ENCODE measurements around the gene NTN5. TPM values are rescaled to one million over a fixed set of nuclear protein-coding genes. Genes with fewer than 3 reads are reported as not detected.

The NTN5 gene
- total and polyA plus RNA-seq, 2 of the 4 experiments (the other 2 are of a cell fraction), result 0.19 TPM; not detected in 1

GRCh38 chr19:48618916-48619691 is 53.7 kb downstream of the NTN5 start, which contains the start of the genes RPL18 and SPHK2:
Gene RPL18, minus strand, starts transcription at chr19:48619178. Its CDS starts 35 bp downstream, at chr19:48619143.
Gene SPHK2, plus strand, starts transcription at chr19:48619506. Its CDS starts 1,009 bp downstream, at chr19:48620515.
- peaks cover 16 to 59% of the 10 kb centered on the region in 2 experiments; a peak in 3 of 4 replicates for H3K79me1 ChIP-seq (ENCODE audit: low read depth in 1 of 2, low read length in 2 of 2)
- intact Hi-C loops (cut with micrococcal nuclease) (no loop called here), in situ Hi-C loops (cut with MboI; ENCODE audit: low sequenced_read_pairs) (no loop called here), dilution Hi-C loops (cut with HindIII; ENCODE audit: low sequenced_read_pairs, unreplicated experiment) (no loop called here)
- no peaks in the 10 kb centered on the region for H3K9me3 ChIP-seq (ENCODE audit: control insufficient read depth, insufficient read depth, low read length)
- DNase-seq (peak; percentile 100), ATAC-seq (ENCODE audit: low read depth) (peak; percentile 83)
- peak within 1 kb of the TSS; percentile 86 for H2BK5ac ChIP-seq (ENCODE audit: low read depth, low read length, poor library complexity, severe bottlenecking)
- peak within 1 kb of the TSS; percentile 96 for H3K4ac ChIP-seq (ENCODE audit: low read depth, low read length)
- peak within 1 kb of the TSS; percentile 77 for H3K27ac ChIP-seq (ENCODE audit: insufficient read depth, low read length)
- H4K8ac ChIP-seq (ENCODE audit: low read depth in 2 of 2, low read length in 2 of 2), result peak within 1 kb of the TSS; percentile 85 to 97
- peak within 1 kb of the TSS; percentile 98 for H2AK9ac ChIP-seq (replicated peaks; ENCODE audit: low read depth, low read length, poor library complexity)
- peaks cover 28% of the 10 kb centered on the region for H3K36me3 ChIP-seq (ENCODE audit: control insufficient read depth, insufficient read depth, low read length)
- POLR2A ChIA-PET (ENCODE audit: unreplicated experiment), result interaction anchor here (0.6 to 0.9 kb wide), 3 partner anchors 13 to 1027 kb away, joined by 3 to 4 read pairs (median 3); partner anchors contain the start of gene DBP
- no peak within 1 kb of the TSS; the same call in 2 of the 3 replicates for H2BK15ac ChIP-seq (ENCODE audit: low read depth, low read length)
- peak within 1 kb of the TSS; percentile 99 for H3K9ac ChIP-seq (ENCODE audit: low read depth, low read length)
- peaks cover 46% of the 10 kb centered on the region for H4K20me1 ChIP-seq (ENCODE audit: insufficient read depth, low read length)
- H2BK120ac ChIP-seq (ENCODE audit: low read depth, low read length), result peak within 1 kb of the TSS; percentile 71
- H2AK5ac ChIP-seq (ENCODE audit: low read depth, low read length), result peak within 1 kb of the TSS; percentile 93
- peak within 1 kb of the TSS; percentile 93 for H3K56ac ChIP-seq (ENCODE audit: extremely low read depth, insufficient read depth, low read length)
- 0% methylated on average over 38 of the region's 69 CpGs; no CpG with 5 or more reads in 1 of the 2 experiments for WGBS, 2 experiments (ENCODE audit: extremely low coverage in 2 of 2, insufficient read length in 1 of 2)
- peak within 1 kb of the TSS; percentile 92 for H3K23ac ChIP-seq (ENCODE audit: low read depth, low read length)
- H3K14ac ChIP-seq (replicated peaks; ENCODE audit: low read depth, low read length), result peak within 1 kb of the TSS; percentile 97
- peak within 1 kb of the TSS; percentile 80 for H4K91ac ChIP-seq (ENCODE audit: insufficient read depth, low read depth, low read length)
- H4K5ac ChIP-seq (ENCODE audit: low read depth, low read length), result peak within 1 kb of the TSS; percentile 95
- no TSS peak for BruUV-seq (replicated peaks)
- H3K4me1 ChIP-seq (ENCODE audit: control insufficient read depth, insufficient read depth, low read length), result peaks cover 12% of the 10 kb centered on the region
- H3K9me1 ChIP-seq (ENCODE audit: insufficient read depth, low read length), result peaks cover 4% of the 10 kb centered on the region
- no peaks in the 10 kb centered on the region for H3K27me3 ChIP-seq (ENCODE audit: control insufficient read depth, insufficient read depth, low read length)
- no peak within 1 kb of the TSS; the same call in none of the 2 replicates for H2BK20ac ChIP-seq (ENCODE audit: low read depth, low read length)
- peak within 1 kb of the TSS; percentile 82 for H3K4me3 ChIP-seq (ENCODE audit: insufficient read depth, low read depth, low read length)
- peak within 1 kb of the TSS; percentile 73 for H3K18ac ChIP-seq (ENCODE audit: low read depth, low read length)
- CTCF ChIA-PET, result no interaction called here
- H3K4me2 ChIP-seq (ENCODE audit: low read depth, low read length), result peak within 1 kb of the TSS; percentile 97
- H2AFZ ChIP-seq (replicated peaks; ENCODE audit: low read length, poor library complexity), result peak within 1 kb of the TSS; percentile 94
- TF ChIP-seq RCOR1 (IDR thresholded peaks at IDR 0.05; ENCODE audit: insufficient replicate concordance, low read length) (no peak), RAD21 (IDR thresholded peaks at IDR 0.05; ENCODE audit: low read length) (no peak), MXI1 (IDR thresholded peaks at IDR 0.05; ENCODE audit: borderline replicate concordance, low read depth, low read length) (peak; percentile 86; the same call in 1 of the 2 replicates), ELK1 (IDR thresholded peaks at IDR 0.05; ENCODE audit: borderline replicate concordance, low read depth, low read length) (no peak), RFX5 (IDR thresholded peaks at IDR 0.05; ENCODE audit: low read depth, low read length) (peak; percentile 27; the same call in 1 of the 2 replicates), MAZ (IDR thresholded peaks at IDR 0.05; ENCODE audit: borderline replicate concordance, low read depth, low read length) (peak; percentile 81), BHLHE40 (IDR thresholded peaks at IDR 0.05; ENCODE audit: low read depth, low read length) (no peak), CEBPB (IDR thresholded peaks at IDR 0.05; ENCODE audit: low read depth, low read length) (0 out of 2 replicates have a peak, but pooled peaks have one; percentile 10), SMC3 (IDR thresholded peaks at IDR 0.05; ENCODE audit: low read depth, low read length) (no peak), MAFK (IDR thresholded peaks at IDR 0.05; ENCODE audit: low read depth, low read length) (peak; percentile 2; the same call in 1 of the 2 replicates), FOS (IDR thresholded peaks at IDR 0.05; ENCODE audit: low read depth, low read length) (no peak)
- TF ChIP-seq, protein P1, sequence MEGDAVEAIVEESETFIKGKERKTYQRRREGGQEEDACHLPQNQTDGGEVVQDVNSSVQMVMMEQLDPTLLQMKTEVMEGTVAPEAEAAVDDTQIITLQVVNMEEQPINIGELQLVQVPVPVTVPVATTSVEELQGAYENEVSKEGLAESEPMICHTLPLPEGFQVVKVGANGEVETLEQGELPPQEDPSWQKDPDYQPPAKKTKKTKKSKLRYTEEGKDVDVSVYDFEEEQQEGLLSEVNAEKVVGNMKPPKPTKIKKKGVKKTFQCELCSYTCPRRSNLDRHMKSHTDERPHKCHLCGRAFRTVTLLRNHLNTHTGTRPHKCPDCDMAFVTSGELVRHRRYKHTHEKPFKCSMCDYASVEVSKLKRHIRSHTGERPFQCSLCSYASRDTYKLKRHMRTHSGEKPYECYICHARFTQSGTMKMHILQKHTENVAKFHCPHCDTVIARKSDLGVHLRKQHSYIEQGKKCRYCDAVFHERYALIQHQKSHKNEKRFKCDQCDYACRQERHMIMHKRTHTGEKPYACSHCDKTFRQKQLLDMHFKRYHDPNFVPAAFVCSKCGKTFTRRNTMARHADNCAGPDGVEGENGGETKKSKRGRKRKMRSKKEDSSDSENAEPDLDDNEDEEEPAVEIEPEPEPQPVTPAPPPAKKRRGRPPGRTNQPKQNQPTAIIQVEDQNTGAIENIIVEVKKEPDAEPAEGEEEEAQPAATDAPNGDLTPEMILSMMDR (conservative IDR thresholded peaks at IDR 0.05; ENCODE audit: low read depth, low read length), result 0 out of 2 replicates have a peak, but pooled peaks have one; percentile 0
- TF ChIP-seq, protein P2, sequence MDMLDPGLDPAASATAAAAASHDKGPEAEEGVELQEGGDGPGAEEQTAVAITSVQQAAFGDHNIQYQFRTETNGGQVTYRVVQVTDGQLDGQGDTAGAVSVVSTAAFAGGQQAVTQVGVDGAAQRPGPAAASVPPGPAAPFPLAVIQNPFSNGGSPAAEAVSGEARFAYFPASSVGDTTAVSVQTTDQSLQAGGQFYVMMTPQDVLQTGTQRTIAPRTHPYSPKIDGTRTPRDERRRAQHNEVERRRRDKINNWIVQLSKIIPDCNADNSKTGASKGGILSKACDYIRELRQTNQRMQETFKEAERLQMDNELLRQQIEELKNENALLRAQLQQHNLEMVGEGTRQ (IDR thresholded peaks at IDR 0.05; ENCODE audit: low read depth, low read length), result peak; percentile 35; the same call in 1 of the 2 replicates

All from IMR-90 (cell line).